Stimulated activated CD8-positive, alpha-beta memory T cell treated with anti-CD3 and anti-CD28 coated beads, Interleukin-15, amount 100 ng/mL, for 4 hours (primary cell): ENCODE results near the gene MRPL14.

Experiments used
- DNase-seq, 2 donors: peaks; one replicate each; pipeline ENCODE4 v3.0.0-alpha.2; 2020; ENCODE audit warnings: low read depth in 2 of 2

MRPL14 gene

DNA sequence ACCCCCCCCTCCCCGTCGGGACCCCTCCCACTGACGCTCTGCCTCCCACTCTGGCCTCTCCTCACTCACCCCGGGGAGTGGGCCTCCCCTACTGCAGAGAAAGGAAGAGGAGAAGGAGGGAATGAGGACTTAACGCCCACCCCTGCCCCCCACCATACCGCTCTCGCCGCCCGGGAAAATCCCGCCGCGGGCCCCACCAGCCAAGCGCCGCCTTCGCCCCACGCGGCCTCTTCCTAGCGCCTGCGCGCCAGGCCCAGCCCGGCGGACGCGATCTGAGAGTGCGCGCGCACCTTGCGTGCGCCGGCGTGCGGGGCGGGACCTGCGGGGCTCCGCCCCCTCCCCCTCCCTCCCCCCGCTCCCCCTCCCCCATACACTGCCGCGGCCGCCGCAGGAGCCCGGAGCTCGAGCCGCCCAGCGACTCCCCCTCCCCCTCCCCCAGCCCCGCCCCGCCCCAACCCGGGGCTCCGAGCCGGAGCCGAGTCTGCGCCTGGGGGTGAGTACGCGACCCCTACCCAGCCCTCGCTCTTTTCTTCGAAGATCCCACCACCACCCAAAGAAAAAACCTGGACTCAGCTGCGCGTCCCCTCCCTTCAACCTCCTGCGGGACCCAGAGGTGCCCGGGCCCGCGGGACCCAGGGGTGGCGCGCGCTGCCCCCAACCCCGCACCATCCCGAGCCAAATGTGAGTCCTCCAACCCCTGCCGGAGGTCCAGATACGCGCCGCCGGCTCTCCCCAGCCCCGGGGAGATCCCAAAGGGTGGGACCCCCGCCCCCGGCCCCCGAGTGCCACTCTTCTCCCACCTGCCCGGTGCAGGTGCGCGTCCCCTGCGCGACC, at the start of gene MRPL14, which contains the start of gene TMEM63B:
TSS of gene MRPL14 (minus strand) at position 267 of the 834 bp plus-strand sequence. CDS start 10,841 bp downstream, outside the sequence.
TSS of gene TMEM63B (plus strand) at position 369 of the 834 bp plus-strand sequence. CDS start 7,031 bp downstream, outside the sequence.
- DNase-seq = peak; percentile 80 to 90

DNA sequence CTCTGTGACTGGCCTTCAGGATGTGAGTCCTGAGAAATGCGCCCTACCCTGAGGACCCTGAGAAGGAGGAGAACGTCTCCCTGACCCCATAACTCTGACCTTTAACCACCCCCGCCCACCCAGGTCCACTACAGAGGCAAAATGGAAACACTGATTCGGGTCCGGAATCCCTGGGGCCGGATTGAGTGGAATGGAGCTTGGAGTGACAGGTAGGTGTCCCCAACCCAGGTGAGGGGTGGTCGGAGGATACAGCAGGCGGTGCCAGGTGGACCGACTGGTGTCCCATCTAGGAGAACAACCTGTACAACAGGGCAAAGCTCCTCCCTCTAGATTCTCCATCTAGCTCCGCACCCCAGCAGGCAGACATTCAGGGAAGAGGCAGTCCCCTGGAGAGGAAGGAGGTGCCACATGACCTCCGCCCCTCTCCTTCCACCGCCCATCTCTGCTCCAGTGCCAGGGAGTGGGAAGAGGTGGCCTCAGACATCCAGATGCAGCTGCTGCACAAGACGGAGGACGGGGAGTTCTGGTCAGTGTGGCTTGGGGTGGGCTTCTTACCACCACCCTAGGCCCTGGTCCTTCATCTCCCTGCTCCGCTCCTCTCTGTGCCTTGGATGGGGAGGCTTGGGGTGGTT, 49.0 kb upstream of the MRPL14 start:
- no peak for DNase-seq

DNA sequence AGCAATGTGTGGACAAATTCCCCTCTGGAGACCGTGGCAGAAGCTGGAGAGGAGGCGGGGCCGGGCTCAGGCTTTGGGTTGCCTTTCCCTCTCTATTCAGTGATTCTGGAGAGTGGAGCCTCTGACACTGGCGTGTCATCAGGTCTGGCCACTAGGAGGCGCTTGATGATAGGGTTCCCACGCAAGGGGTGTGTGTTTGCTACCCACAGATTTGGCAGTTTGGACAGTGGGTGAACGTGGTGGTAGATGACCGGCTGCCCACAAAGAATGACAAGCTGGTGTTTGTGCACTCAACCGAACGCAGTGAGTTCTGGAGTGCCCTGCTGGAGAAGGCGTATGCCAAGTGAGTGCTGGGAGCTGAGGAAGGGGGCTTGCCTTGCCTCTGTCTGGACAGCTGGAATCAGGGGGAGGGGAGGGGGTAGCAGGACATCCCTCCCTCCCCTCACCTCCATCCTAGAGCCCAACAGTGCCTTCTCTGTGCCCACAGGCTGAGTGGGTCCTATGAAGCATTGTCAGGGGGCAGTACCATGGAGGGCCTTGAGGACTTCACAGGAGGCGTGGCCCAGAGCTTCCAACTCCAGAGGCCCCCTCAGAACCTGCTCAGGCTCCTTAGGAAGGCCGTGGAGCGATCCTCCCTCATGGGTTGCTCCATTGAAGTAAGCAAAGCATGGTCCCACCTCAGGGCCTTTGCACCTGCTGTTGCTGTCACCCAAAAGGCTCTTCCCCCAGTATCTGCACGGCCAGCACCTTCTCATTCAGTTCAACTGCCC, 45.7 kb upstream of the MRPL14 start:
- peak; percentile 40 to 62 for DNase-seq

DNA sequence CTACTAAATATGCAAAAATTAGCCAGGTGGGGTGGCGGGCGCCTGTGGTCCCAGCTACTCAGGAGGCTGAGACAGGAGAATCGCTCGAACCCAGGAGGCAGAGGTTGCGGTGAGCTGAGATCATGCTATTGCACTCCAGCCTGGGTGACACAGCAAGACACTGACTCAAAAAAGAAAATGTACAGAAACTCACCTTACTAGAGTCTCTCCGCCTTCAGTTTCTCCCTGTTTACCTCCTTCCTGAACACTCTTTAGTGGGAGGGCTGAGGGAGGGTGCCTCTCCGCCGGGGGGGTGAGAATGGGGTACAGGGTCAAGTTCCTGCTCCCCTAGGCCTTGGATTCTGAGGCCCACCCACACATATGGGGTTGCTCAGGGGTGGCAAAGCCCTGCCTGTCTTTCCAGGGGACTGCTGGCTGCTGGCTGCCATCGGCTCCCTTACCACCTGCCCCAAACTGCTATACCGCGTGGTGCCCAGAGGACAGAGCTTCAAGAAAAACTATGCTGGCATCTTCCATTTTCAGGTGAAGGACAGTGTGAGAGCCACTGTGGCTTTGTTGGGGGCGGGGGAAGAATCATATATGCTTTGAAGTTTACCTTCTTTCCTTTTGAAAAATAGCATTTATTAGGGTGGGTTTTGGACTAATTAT, 44.8 kb upstream of the MRPL14 start:
- DNase-seq = no peak

DNA sequence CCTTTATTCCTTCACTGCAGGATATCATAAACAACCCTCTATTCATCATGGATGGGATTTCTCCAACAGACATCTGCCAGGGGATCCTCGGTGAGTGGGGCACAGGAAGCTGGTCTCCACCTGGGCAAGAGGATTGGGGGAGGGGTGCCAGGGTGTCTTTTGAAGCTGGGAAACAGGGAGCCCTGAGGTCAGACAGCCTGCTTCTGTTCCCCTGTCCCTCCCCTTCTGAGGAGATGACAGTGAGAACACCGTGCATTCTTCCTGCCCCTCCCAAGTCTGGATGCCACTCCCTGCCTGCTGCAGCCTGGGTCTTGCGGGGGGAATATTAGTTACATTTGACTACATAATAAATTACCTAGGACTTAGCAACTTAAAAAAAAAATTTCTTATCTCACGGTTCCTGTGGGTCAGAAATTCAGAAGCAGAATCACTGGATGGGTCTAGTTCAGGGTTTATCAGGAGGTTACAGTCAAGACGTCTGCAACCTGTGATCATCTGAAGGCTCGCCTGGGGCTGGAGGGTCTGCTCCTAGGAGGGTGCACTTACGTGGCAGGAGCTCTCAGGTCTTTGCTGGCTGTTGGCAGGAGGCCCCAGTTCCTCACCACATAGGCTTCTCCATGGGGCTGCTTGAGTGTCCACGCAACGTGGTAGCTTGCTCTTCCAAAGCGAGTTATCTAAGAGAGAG, 42.8 kb upstream of the MRPL14 start:
- DNase-seq = no peak

DNA sequence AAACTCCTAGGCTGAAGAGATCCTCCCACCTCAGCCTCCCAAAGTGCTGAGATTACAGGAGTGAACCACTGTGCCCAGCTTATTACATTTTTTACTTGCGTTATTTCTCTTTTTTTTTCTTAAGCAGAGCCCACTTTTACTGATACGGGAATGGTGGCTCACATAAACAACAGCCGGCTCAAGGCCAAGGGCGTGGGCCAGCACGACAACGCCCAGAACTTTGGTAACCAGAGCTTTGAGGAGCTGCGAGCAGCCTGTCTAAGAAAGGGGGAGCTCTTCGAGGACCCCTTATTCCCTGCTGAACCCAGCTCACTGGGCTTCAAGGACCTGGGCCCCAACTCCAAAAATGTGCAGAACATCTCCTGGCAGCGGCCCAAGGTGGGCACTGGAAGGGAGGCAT, 41.9 kb upstream of the MRPL14 start:
- DNase-seq = no peak

DNA sequence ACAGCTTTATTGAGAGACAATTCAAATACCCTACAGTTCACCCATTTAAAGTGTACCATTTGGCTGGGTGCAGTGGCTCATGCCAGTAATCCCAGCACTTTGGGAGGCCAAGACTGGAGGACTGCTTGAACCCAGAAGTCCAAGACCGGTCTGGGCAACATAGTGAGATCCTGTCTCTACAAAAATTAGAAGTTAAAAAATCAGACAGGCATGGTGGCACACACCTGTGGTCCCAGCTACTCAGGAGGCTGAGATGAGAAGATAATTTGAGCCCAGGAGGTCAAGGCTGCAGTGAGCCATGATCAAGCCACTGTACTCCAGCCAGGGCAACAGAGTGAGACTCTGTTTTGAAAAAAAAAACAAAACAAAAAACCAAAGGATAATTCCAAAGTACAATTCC, 40.3 kb upstream of the MRPL14 start:
- DNase-seq = no peak

DNA sequence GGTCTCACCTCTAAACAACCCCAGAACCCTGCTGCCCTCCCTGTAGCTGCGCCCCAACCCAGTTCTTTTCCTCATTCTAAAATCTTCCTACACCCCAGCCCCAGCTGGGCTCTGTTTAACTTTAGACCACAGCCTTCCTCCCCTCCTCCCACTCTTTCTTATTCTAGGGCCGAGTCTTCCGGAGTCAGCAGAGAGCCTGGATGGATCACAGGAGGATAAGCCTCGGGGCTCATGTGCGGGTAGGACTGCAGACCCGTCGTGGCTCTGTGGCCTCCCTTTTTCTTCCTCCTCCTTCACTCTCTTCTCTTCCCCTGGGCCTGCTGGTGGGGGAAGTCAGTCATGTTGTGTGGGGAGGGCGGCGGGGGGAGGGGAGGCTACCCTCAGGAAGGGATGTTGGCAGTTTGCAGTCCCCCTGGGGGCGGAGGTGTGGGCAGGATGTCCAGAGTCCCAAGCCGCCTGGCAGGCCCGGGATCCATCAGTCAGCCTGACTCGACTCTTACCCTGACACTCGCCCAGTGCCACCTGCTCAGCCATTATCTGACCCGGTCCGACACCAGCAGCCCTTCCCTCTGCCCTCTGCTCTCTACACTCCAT, 39.4 kb upstream of the MRPL14 start:
- no peak for DNase-seq

DNA sequence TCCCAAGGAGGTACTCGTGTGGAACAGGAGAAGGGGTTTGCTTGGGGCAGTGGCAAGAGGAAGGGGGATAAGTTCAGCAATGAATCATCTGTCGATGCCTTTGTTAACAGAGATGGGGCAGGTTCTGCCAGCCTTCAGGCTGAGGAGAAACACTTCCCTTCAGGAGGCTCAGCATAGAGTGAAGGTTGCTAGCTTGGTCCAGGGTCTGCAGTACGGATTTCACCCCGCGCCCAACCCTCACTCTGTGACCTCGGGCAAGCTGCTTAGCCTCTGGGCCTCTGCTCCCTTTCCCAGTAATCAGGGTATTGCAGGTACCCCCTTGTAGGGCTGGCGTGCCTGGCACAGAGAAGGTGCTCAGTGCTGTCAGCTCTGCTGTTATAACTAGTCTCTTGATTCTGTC, 38.9 kb upstream of the MRPL14 start:
- DNase-seq = no peak

DNA sequence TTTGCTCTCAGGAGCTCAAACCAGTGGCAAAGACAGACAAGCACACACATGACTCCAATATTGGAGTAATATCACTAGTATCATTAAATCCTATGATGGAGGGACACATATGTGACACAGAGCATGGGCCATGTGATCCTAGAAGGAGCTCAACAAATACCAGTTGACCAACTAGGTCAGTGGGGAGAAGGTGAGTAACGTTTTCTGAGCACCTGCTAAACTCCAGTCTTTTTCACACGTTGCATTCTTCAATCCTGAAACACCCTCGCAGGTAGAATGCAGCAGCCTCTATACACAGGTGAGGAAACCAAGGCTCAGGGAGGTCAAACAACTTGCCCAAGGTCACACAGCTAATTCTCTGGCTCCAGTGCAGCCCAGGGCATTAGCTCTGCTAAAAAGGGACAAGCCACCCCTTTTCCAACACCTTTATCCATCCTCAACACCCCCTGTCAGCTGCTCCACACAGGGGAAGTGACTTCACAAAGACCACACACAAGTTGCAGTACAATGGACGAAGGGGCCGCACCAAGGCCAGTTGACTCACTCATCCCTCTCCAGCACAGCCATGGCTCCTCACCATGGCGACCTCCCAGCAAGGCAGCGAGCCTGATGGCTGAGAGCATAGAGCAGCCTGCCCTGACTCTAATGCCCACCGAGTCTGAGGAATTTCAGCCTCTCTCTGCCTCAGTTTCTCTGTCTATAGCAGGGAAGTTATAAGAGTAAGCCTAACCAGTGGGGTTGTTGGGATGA, 35.8 kb upstream of the MRPL14 start:
- no peak for DNase-seq

DNA sequence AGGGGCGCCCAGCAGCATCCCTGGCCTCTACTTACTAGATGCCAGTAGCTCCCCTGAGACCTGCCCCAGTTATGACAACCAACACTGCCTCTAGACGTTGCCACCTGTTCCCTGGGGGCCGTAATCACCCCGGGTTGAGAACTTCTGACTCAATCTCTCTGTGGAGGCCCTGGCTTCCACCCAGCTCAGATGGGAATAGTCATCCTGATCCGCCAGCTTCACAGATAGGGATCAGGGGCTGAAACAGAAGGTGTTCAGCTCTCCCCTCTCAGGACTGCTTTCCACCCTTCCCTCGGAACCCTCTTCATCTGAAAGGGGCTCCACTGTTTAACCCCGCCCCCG, 34.7 kb upstream of the MRPL14 start:
- DNase-seq = no peak

DNA sequence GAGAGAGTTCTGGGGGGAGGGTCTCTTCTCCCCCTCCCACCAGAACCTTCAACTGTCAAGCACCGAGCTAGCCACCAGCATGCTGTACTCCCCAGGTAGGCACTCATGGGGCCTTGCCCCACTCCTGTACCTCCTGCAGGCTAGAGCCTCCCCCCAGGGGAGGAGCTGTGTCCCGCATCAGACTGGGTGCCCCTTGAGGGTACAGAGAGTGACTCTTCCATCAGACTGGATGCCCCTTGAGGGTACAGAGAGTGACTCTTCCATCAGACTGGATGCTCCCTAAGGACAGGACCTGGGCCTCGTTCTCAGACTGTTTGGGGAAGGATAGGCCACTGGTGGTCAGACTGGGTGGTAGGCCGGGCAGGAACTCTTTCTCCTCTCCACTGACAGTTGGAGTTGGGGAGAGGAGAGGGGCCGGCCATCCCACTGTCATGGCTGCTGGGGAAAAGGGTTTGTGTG, 31.5 kb upstream of the MRPL14 start, which contains the start of gene CAPN11:
TSS of gene CAPN11 (plus strand) at position 51 of the 459 bp plus-strand sequence. CDS start at position 80, 29 bp downstream.
- DNase-seq = no peak

DNA sequence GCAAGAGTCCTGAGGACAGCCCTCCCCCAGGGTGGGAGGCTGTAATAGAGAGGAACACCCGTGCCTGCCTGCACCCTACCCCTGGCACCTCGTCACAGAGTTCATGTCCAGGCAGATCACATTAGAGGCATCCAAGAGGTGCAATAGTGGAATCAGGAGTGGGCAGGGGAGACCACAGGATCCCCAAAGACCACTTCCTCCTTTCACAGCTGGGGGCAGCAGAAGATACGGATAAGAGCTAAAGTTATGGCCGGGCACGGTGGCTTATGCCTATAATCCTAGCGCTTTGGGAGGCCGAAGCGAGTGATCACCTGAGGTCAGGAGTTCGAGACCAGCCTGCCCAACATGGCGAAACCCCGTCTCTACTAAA, 29.9 kb upstream of the MRPL14 start:
- no peak for DNase-seq

DNA sequence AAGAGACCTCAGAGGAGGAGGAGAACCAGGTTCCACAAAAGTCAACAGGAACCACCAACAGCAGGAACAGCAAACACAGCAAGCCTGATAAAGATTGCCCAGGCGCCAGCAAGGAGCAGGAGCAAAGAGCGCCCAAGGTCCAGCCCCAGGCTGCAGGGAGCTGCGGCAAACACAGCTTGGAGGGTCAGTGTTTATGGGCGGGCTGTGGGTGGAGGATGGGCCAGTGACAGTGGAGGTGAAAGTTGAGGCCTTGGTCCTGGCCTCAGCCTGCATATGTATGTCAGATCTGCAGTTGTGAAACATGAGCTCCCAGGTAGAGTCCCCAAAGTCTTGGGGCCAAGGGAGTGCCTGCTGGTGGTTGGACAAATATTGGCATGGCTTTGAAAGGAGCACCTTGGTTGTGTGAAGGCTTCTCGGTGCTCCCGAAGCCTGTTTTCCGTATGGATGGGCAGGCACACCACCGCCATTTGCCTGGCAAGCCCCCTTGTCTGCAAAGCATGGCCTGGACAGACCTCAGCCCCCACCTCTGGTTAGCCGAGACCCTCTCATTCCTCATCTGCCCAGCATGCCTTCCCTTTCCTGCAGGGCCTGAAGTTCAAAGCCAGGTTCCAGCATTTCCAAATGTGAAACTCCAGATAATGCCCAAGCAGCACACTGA, 29.4 kb upstream of the MRPL14 start:
- no peak for DNase-seq

DNA sequence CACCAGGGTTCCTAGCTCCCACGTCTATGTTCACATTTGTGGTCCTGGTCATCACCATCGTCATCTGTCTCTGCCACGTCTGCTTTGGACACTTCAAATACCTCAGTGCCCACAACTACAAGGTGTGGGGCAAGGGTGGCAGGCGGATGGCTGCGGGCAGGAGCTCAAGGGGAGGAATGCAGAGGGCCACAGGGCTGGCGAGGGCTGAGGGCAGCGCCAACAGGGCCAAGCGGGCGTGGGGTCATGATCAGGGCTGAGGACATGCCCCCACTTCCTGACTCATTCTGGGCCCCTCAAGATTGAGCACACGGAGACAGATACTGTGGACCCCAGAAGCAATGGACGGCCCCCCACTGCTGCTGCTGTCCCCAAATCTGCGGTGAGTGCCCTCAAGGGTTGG, 26.8 kb upstream of the MRPL14 start:
- no peak for DNase-seq

DNA sequence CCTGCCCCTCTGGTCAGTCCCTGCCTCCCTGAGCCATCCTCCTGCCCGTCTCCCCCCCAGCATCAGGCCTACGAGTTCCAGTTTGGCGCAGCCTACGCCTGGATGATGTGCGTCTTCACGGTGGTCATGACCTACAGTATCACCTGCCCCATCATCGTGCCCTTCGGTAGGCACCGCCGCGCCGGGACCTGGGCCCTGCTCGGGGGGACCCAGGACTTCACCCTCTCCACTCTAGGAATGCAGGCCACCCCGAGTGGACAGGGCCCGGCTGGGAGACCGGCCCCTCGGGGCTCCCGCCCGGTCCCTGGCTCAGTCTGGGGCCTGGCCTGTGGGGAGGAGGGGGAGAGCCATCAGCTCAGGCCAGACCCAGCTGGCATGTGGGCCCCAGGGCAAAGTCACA, 25.3 kb upstream of the MRPL14 start:
- no peak for DNase-seq

DNA sequence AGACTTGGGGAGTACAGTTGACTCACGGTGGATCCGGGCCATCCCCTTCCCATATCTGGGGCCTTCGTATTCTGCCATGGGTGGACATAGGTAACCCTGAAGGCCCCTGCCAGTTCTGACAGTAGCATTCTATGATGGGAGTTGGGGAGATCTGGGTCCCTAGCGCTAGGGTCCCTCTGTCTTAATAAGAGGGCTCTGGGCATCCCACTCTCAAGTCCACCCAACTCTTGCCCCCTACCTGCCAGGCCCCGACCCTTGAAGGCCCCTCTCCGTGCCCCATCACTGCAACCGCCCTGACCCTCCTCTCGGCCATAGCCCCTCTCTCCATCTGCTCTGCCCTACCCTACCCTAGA, 24.8 kb upstream of the MRPL14 start:
- no peak for DNase-seq

DNA sequence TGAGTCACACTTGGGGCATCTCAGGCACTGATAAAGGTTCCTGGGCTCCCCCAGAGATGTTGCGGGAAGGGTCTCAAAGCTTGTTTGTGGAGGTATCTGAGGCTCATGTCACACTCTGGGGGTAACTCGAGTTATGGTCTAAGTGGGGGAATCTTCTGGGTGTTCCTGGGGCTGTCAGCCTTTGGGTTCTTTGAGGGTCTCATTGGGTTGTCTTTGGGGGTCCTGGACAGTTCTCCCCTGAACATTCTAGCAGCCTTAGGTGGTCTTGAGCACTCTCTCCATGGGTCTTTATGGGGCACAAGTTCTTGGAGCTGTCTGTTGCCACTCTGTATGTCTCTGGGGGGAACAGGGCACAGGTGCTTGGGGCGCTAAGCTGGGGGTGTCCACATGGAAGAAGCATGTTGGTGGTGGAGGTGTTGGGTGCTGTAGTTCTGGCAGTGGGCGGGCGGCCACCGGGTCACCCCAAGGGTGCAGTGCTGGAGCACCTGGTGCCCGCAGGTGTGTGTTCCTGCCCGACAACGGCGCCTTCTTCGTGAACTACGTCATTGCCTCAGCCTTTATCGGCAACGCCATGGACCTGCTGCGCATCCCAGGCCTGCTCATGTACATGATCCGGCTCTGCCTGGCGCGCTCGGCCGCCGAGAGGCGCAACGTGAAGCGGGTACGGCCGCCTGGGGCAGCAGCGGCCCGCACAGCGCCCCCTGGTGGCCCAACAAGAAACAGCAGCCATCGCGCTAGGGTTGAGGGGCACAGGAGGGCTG, 24.3 kb upstream of the MRPL14 start:
- DNase-seq = peak; percentile 48 to 52
